A673 (cell line): Measurements from ENCODE around the gene CNDP1.

Experiments
- EZH2 ChIP-seq: fragments of 200-600 bp; sonication (generic); IDR thresholded peaks from 2 replicates; pipeline ENCODE4 v1.6.1; 2017; ENCODE audit warnings: borderline replicate concordance, low read depth, mild to moderate bottlenecking, mixed read lengths, antibody characterized with exemption, low read length; ENCODE audit not compliant: poor library complexity, severe bottlenecking
- TF ChIP-seq, protein P1 (sequence below): fragments of 300-800, 200-600 bp; sonication (generic); conservative IDR thresholded peaks from 2 replicates; pipeline ENCODE4 v1.5.1; 2017; ENCODE audit warnings: low read depth, mild to moderate bottlenecking, antibody characterized with exemption, low read length, moderate library complexity, mixed read lengths

DNA sequence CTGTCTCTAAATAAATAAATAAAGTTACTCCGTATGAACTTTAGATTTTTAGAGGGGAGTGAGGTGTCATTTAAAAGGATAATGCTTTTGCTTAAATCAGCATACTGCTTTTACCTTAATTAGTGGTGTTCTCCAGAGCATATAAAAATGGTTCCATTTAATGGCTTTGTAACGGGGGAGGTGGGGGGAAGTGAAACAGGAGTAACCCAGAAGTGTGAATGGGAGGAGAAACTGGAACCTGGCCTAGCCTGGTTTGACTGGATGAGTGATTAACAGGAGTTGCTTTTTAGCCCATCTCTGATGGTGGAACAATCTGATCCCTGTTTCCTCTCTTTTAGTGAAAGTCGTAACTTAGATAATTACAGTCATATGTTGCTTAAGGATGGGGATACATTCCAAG is 36.5 kb upstream of the CNDP1 start:
- TF ChIP-seq, protein P1, sequence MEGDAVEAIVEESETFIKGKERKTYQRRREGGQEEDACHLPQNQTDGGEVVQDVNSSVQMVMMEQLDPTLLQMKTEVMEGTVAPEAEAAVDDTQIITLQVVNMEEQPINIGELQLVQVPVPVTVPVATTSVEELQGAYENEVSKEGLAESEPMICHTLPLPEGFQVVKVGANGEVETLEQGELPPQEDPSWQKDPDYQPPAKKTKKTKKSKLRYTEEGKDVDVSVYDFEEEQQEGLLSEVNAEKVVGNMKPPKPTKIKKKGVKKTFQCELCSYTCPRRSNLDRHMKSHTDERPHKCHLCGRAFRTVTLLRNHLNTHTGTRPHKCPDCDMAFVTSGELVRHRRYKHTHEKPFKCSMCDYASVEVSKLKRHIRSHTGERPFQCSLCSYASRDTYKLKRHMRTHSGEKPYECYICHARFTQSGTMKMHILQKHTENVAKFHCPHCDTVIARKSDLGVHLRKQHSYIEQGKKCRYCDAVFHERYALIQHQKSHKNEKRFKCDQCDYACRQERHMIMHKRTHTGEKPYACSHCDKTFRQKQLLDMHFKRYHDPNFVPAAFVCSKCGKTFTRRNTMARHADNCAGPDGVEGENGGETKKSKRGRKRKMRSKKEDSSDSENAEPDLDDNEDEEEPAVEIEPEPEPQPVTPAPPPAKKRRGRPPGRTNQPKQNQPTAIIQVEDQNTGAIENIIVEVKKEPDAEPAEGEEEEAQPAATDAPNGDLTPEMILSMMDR = no peak
- TF ChIP-seq EZH2 = no peak
